Mucosa of stomach (tissue), 1 donor: Measurements from ENCODE around the gene TUFT1.

ENCODE experiments used
- H3K27me3 ChIP-seq: one replicate; pipeline ENCODE4 v1.7.0; 2013; ENCODE audit warnings: mild to moderate bottlenecking, low read length; ENCODE audit not compliant: control insufficient read depth, insufficient read depth
- H3K36me3 ChIP-seq: one replicate; pipeline ENCODE4 v1.7.0; 2013; ENCODE audit warnings: low read length; ENCODE audit not compliant: control insufficient read depth, insufficient read depth
- H3K4me1 ChIP-seq: one replicate; pipeline ENCODE4 v1.7.0; 2013; ENCODE audit warnings: mild to moderate bottlenecking, low read length; ENCODE audit not compliant: control insufficient read depth, insufficient read depth
- H3K4me3 ChIP-seq: one replicate; pipeline ENCODE4 v1.7.0; 2013; ENCODE audit warnings: low read length
- H3K9ac ChIP-seq: one replicate; pipeline ENCODE4 v1.7.0; 2013; ENCODE audit warnings: mild to moderate bottlenecking, low read length, moderate library complexity
- H3K9me3 ChIP-seq: one replicate; pipeline ENCODE4 v1.7.0; 2013; ENCODE audit warnings: mild to moderate bottlenecking, low read length, moderate library complexity; ENCODE audit not compliant: control insufficient read depth
- donor health status: Pancreatic carcinoma.

TUFT1 gene

DNA sequence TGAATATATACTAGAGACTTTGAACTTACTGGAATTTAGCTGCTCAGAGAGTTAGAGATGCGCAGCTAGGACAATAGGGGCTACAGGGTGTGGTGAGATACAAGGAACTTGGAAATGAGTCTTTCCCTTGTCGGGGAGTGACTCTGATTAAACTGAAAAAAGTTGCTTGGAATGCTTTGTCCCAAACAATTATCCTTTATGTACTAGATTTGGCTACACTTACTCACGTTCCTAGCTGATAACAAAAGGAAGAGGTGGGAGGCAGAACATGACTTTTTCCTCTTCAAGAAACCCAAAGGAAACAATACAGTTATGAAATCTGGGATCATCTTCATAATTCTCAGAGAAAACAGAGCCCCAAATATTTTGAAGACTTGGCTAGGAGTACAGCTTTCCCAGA, 35.9 kb upstream of the TUFT1 start:
- Histone ChIP-seq H3K9ac (no peak overlapping the region), H3K9me3 (peaks cover 4% of the 10 kb centered on the region), H3K36me3 (no peaks in the 10 kb centered on the region), H3K4me1 (peaks cover 20% of the 10 kb centered on the region), H3K27me3 (no peaks in the 10 kb centered on the region), H3K4me3 (no peak overlapping the region)

DNA sequence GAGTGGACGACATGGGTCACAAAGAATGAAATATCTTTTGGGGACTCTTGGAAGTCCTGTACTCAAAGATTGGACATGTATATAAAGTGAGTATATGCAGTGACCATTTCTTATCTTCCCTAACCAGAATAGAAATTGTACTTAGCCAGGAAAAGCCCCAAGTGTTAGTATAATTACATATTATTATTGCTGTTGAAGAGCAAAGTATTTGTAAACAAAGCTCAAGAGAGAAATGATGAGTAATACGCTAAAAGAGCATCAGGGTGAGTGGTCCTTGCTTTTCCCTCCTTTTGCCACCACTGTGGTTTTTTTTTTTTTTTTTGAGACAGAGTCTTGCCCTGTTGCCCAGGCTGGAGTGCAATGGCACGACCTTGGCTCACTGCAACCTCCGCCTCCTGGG, 35.4 kb upstream of the TUFT1 start:
- Histone ChIP-seq H3K4me3 (no peak overlapping the region), H3K4me1 (peaks cover 25% of the 10 kb centered on the region), H3K9ac (no peak overlapping the region), H3K36me3 (no peaks in the 10 kb centered on the region), H3K27me3 (no peaks in the 10 kb centered on the region), H3K9me3 (peaks cover 4% of the 10 kb centered on the region)

DNA sequence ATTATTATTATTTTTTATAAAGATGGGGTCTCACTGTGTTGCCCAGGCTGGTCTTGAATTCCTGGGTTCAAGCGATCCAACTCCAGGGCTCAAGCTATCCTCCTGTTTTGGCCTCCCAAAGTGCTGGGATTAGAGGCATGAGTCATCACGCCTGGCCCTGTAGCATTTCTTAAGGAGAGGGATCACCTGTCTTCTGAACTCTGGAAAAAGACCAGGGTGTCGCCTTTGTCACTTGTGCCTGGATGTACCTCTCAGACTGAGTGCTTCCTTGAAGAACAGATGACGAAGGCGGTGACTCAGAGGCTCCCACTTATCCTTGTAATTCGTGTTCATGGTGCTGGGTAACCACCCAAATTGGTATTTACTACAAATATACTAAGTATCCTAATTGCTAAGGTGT, 31.3 kb upstream of the TUFT1 start:
- H3K36me3 ChIP-seq: no peaks in the 10 kb centered on the region
- H3K9ac ChIP-seq: no peak overlapping the region
- H3K4me1 ChIP-seq: peaks cover 43% of the 10 kb centered on the region
- no peaks in the 10 kb centered on the region for H3K27me3 ChIP-seq
- H3K4me3 ChIP-seq: no peak overlapping the region
- H3K9me3 ChIP-seq: no peaks in the 10 kb centered on the region

DNA sequence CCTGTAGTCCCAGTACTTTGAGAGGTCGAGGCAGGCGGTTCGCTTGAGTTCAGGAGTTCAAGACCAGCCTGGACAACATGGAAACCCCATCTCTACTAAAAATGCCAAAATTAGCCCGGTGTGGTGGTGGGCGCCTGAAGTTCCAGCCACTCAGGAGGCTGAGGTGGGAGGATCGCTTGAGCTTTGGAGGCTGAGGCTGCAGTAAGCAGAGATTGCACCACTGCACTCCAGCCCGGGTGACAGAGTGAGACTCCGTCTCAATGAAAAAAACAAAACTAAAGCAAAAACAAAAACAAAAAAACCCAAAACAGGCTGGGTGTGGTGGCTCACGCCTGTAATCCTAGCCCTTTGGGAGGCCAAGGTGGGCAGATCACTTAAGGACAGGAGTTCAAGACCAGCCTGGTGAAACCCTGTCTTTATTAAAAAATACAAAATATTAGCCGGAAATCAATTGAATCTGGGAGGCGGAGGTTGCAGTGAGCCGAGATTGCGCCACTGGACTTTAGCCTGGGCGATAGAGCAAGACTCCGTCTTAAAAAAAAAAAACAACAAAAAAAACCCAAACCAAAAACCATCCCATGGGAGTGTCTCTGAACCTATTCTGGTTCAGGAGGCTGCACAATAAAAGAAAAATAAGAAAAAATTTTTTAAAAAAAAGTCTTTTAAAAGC, 30.6 kb upstream of the TUFT1 start:
- H3K36me3 ChIP-seq: no peaks in the 10 kb centered on the region
- H3K4me1 ChIP-seq: peaks cover 43% of the 10 kb centered on the region
- H3K9ac ChIP-seq: peak overlapping the region; percentile 66
- no peaks in the 10 kb centered on the region for H3K27me3 ChIP-seq
- H3K9me3 ChIP-seq: no peaks in the 10 kb centered on the region
- no peak overlapping the region for H3K4me3 ChIP-seq

DNA sequence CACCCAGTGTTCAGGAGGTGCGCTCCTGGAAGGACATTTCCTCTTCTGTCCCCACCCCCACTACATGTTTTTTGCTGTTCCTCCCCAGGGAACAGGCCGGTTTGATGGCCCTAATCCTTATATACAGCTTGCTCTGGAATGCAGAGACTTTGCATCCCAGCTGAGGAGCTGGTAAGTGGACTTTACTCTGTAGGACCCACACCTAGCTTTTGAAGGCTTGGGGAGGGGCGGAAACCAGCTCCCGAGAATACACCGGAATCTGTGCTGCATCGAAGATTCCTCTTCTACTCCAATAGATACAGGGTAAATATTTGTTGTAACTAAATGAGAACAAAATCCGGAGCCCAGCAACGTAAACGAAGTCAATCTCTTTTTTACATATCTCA, 30.1 kb upstream of the TUFT1 start:
- H3K36me3 ChIP-seq: no peaks in the 10 kb centered on the region
- no peaks in the 10 kb centered on the region for H3K27me3 ChIP-seq
- peaks cover 48% of the 10 kb centered on the region for H3K4me1 ChIP-seq
- no peaks in the 10 kb centered on the region for H3K9me3 ChIP-seq
- H3K9ac ChIP-seq: peak overlapping the region; percentile 66
- no peak overlapping the region for H3K4me3 ChIP-seq

DNA sequence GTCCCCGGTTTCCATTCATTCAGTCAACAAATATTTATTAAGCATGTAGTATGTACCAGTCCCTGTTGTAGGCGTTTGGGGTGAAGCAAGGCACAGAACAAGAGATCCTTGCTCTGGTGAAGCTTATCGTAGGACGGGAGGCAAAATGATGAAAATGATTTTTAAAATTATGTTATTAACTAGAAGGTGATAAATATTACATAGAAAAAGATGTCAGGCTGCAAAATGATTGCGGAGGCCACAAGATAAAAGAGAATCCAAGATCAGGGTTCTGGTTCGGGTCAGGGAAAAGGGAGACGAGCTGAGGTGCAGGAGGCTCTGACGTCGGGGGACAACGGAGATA, 29.5 kb upstream of the TUFT1 start:
- H3K9ac ChIP-seq: peak overlapping the region; percentile 66
- no peaks in the 10 kb centered on the region for H3K27me3 ChIP-seq
- no peaks in the 10 kb centered on the region for H3K9me3 ChIP-seq
- peaks cover 54% of the 10 kb centered on the region for H3K4me1 ChIP-seq
- H3K4me3 ChIP-seq: peak overlapping the region; percentile 36
- no peaks in the 10 kb centered on the region for H3K36me3 ChIP-seq

DNA sequence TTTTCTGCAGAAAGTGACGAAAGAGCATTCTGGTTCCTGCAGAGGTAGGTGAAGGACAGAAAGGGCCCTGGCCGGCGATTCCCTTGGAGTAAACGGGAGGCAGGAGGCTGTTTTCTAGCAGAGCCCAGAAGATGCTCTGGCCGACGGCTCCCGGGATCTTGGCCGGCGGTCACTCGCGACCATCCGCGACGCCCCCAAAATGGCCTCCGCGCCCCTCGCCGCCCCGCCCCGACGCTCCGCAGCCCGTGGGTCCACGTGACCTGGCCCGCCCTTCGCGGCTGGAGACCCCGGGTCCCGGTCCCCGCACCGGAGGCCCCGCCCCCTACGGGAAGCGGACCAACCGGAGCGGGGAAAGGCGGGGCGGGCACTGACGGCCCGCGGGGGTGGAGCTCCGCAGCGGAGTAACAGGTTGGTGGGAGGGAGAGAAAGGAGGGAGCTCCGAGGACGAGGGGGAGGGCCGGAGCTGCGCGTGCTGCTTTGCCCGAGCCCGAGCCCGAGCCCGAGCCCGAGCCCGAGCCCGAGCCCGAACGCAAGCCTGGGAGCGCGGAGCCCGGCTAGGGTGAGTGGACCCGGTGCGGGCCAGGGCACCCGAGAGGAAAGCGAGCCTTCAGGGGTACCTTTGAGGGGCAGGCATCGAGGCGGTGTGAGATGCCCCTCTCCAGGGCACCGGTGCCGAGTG, 29.0 kb upstream of the TUFT1 start, which contains the start of gene CGN:
CGN (plus strand) TSS at position 431 of the 679 bp plus-strand sequence. CDS start 7,133 bp downstream, outside the sequence.
- Histone ChIP-seq H3K4me1 (peaks cover 59% of the 10 kb centered on the region), H3K36me3 (no peaks in the 10 kb centered on the region), H3K27me3 (no peaks in the 10 kb centered on the region), H3K9ac (peak within 1 kb of the TSS; percentile 91), H3K9me3 (no peaks in the 10 kb centered on the region), H3K4me3 (peak within 1 kb of the TSS; percentile 53)

DNA sequence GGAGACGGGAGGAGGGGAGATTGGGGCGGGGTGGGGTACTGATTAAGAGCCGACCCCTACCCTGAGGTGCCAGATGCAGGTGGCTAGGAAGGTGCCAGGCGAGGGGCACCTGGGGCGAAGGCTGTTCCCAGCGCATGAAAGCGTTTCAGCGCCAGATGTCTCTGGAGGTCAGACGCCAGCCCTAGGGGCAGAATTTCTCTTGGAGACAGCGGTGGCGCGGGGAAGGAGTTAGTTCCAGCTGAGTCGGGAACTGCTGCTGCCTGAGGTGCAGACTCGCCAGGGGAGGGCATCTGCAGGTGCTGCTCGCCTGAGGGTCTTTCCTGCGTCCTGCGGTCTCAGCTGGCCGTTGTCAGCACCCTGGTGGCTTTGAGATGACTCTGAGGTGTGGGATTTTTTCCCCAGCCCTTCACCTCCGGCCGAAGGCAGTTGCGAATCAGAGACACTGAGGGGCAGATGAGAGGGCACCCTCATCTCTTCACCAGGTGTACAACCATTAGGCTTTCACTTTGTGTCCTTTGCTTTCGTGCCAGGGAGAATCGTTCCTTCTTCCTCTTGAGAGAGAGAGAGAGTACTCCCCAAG, 28.4 kb upstream of the TUFT1 start:
- H3K4me1 ChIP-seq: peaks cover 61% of the 10 kb centered on the region

DNA sequence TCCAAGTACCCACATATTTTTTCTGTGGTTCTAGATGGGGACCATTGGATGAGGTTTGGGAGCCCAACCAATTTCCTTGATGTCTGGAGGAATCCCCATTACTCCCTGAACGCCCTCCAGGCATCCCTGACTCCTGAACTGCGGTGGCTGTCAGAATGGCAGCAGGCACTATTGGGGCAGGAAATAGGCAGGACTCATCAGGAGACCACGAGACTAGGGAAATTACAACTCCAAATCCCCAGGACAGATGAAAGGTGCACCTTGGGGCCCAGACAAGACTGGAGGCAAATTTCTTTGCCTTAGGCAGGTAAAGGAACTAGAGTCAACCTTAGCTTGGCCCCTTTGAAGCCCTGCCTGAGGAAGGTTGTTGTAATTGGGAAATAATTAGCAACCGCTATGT, 27.8 kb upstream of the TUFT1 start:
- Histone ChIP-seq H3K9ac (peak overlapping the region; percentile 91), H3K27me3 (no peaks in the 10 kb centered on the region), H3K36me3 (no peaks in the 10 kb centered on the region), H3K9me3 (no peaks in the 10 kb centered on the region), H3K4me1 (peaks cover 61% of the 10 kb centered on the region), H3K4me3 (peak overlapping the region; percentile 53)

More for the DNA sequence above, 28.4 kb upstream of the TUFT1 start:
- no peaks in the 10 kb centered on the region for H3K27me3 ChIP-seq
- peak overlapping the region; percentile 91 for H3K9ac ChIP-seq
- H3K4me3 ChIP-seq: peak overlapping the region; percentile 53
- H3K9me3 ChIP-seq: no peaks in the 10 kb centered on the region
- H3K36me3 ChIP-seq: no peaks in the 10 kb centered on the region

DNA sequence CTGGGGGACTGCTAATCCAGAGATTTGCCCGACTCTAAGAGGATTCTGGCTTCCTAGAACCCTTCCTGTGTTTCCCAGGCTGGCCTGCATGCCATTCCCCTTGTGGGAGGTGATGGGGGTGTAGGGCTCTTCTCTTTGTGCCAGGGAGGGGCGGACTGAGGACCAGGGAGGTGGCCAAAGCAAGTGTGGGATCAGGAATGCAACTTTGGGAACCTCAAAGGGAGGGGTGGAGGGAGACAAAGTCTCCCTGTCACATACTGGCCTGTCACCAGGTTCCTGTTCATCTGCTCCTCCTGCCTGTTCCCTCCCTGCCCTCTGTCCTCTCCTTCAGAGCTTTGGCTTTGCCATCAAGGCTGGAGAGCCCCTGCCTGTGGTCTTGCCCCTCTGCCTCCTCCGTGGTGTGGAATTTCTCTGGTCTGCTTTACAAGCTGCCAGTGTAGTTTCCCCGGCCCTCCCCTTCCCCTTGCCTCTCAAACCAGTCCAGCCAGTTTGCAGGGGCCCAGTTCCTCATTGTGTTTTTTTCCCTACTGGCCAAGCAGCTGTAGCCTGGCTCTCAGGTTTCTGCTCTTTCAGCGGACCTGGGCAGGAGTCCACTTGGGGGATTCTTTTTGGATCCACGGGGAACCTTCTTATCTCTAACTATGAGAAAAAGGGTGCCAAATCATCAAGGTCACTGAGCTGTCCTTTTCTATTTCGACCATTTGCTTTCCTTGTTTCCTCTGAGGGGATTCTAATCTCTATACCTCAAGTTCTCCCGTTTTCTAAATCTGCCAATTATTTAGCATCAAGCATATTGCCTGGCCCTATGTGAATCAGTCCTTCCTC, 27.1 kb upstream of the TUFT1 start:
- H3K9me3 ChIP-seq: no peaks in the 10 kb centered on the region
- peaks cover 61% of the 10 kb centered on the region for H3K4me1 ChIP-seq
- H3K4me3 ChIP-seq: peak overlapping the region; percentile 53
- no peaks in the 10 kb centered on the region for H3K36me3 ChIP-seq
- peak overlapping the region; percentile 91 for H3K9ac ChIP-seq
- H3K27me3 ChIP-seq: no peaks in the 10 kb centered on the region

DNA sequence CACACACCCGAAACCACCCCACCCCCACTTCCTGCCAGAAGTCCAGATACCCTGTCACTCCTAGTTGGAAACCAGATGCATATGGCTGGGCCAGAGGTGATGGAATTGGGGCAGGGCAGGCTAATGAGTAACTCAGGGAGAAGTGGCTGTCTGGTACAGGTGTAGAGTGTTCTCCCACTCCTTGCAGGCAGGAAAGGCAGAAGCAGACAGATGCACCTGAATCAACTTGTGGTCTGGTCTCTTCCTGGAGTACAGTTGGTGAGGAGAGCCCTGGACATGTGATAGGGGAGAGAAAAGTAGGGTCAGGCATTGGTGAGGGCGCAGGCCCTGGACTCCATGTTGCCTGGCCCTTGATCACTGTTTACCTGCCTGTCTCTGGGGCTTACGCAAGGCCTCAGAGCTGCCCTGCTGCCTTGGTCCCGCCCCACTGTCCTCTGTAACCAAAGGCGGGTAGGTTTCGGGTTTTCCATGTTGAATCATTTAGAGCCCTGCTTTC, 26.4 kb upstream of the TUFT1 start:
- Histone ChIP-seq H3K36me3 (peaks cover 2% of the 10 kb centered on the region), H3K9ac (peak overlapping the region; percentile 91), H3K4me3 (peak overlapping the region; percentile 53), H3K4me1 (peaks cover 61% of the 10 kb centered on the region), H3K27me3 (no peaks in the 10 kb centered on the region), H3K9me3 (no peaks in the 10 kb centered on the region)
